Body of pancreas (tissue), 4 donors: ENCODE data around the gene CEP97. TPM values are rescaled to one million over a fixed set of nuclear protein-coding genes. Genes with fewer than 3 reads are reported as not detected.

ENCODE experiments used
- ATAC-seq: fragments of 150-250 bp; one replicate; pipeline ENCODE4 v1.9.1; 2016
- DNase-seq, 4 donors: peaks; one replicate each; pipeline ENCODE4 v3.0.0-alpha.2; 2019
- H3K27ac ChIP-seq, 4 donors: fragments of 200-600 bp; sonication (generic); 1 replicate in 3 of 4; 2 replicates in 1 of 4; pipeline versions ENCODE4 v1.5.1 to v1.6.1; 2016 to 2019; ENCODE audit warnings: mild to moderate bottlenecking in 1 of 4, mixed read lengths in 1 of 4, moderate library complexity in 1 of 4
- H3K27me3 ChIP-seq, 2 donors: fragments of 200-600 bp; sonication (generic); one replicate each; pipeline ENCODE4 v1.6.0; 2016; ENCODE audit warnings: mild to moderate bottlenecking in 1 of 2
- H3K36me3 ChIP-seq, 2 donors: fragments of 200-600 bp; sonication (generic); replicated peaks in 1 of 2; 2 replicates each; pipeline ENCODE4 v1.5.1; 2016; ENCODE audit warnings: low read depth in 2 of 2; ENCODE audit not compliant: insufficient read depth in 1 of 2
- H3K4me1 ChIP-seq: fragments of 200-600 bp; sonication (generic); one replicate; pipeline ENCODE4 v1.6.0; 2016
- H3K4me3 ChIP-seq, 2 donors: fragments of 200-600 bp; sonication (generic); 1 replicate in 1 of 2; 2 replicates in 1 of 2; pipeline ENCODE4 v1.5.1; 2016 to 2019
- H3K9me3 ChIP-seq, 3 donors: fragments of 200-600 bp; sonication (generic); 1 replicate in 2 of 3; 2 replicates in 1 of 3; pipeline ENCODE4 v1.5.1; 2016
- CTCF ChIP-seq, 7 experiments: fragments of 450-650 bp in 4 of 7; fragments of 200-600 bp in 3 of 7; sonication (generic) in 3 of 7; IDR thresholded peaks; one replicate each; pipeline ENCODE4 v1.5.1; 2016 to 2019; ENCODE audit warnings: antibody characterized with exemption in 7 of 7
- POLR2A ChIP-seq, 3 donors: fragments of 450-650 bp; IDR thresholded peaks; one replicate each; pipeline ENCODE4 v1.6.1; 2016; ENCODE audit warnings: antibody characterized with exemption in 3 of 3, mild to moderate bottlenecking in 2 of 3
- WGBS, 2 donors: methylation state at CpG; one replicate each; pipeline ENCODE4 v1.1.5; 2017; 5-methylcytosine and 5-hydroxymethylcytosine counted together
- intact Hi-C: fragments of 100-400 bp; cut with DNase I; formaldehyde crosslinking; loops from one replicate; pipeline ENCODE4 v1.15.1; 2023
- total RNA-seq, 2 donors: library from RNA; depleted of rRNA; stranded (reverse); fragments of >200 nt; gene quantifications; one replicate each; pipeline ENCODE4 v1.1.0, GENCODE V29; 2016

Gene CEP97
- total RNA-seq, 2 donors from 2014 or later, result 3.3 to 3.4 TPM

GRCh38 chr3:101809178-101810021, 85.0 kb downstream of the CEP97 start:
- Histone ChIP-seq H3K4me3 (no peak overlapping the region), H3K27ac (no peak overlapping the region), H3K27me3 (no peaks in the 10 kb centered on the region), H3K9me3 (no peaks in the 10 kb centered on the region), H3K36me3 (no peaks in the 10 kb centered on the region), H3K4me1 (peaks cover 19% of the 10 kb centered on the region)
- peak; percentile 43 to 54 (median 48) for DNase-seq
- ATAC-seq, result peak; percentile 75
- intact Hi-C loops, result loop anchor here (5.0 to 10.0 kb wide), 2 partner anchors 413 to 725 kb away; no protein-coding TSS in a partner anchor
- TF ChIP-seq CTCF (IDR thresholded peaks at IDR 0.05) (peak; percentile 31 to 80 (median 74)), POLR2A (IDR thresholded peaks at IDR 0.05) (no peak)

- Histone ChIP-seq H3K27me3 (no peaks in the 10 kb centered on the region), H3K9me3 (no peaks in the 10 kb centered on the region), H3K4me1 (peaks cover 25% of the 10 kb centered on the region), H3K36me3 (no peaks in the 10 kb centered on the region), H3K27ac (no peak overlapping the region), H3K4me3 (no peak overlapping the region)
- intact Hi-C loops, result loop anchor here (5.0 kb wide), 1 partner anchor 412 kb away; no protein-coding TSS in a partner anchor
- no peak for TF ChIP-seq CTCF (IDR thresholded peaks at IDR 0.05)
- no peak for TF ChIP-seq POLR2A (IDR thresholded peaks at IDR 0.05)
- DNase-seq (no peak), ATAC-seq (no peak)
Measured at GRCh38 chr3:101810022-101810418, 85.6 kb downstream of the CEP97 start.

GRCh38 chr3:101811875-101812274, 87.5 kb downstream of the CEP97 start:
- H3K4me1 ChIP-seq, result peaks cover 30% of the 10 kb centered on the region

GRCh38 chr3:101812895-101813294, 88.5 kb downstream of the CEP97 start:
- no peak for DNase-seq
- ATAC-seq, result no peak
- TF ChIP-seq CTCF (IDR thresholded peaks at IDR 0.05) (no peak), POLR2A (IDR thresholded peaks at IDR 0.05) (no peak)
- no peak overlapping the region for H3K27ac ChIP-seq
- H3K4me1 ChIP-seq, result peaks cover 30% of the 10 kb centered on the region
- no peaks in the 10 kb centered on the region for H3K27me3 ChIP-seq
- H3K36me3 ChIP-seq, result no peaks in the 10 kb centered on the region
- intact Hi-C loops, result loop anchor here (5.0 kb wide), 1 partner anchor 409 kb away; no protein-coding TSS in a partner anchor
- H3K9me3 ChIP-seq, result no peaks in the 10 kb centered on the region
- no peak overlapping the region for H3K4me3 ChIP-seq

More at GRCh38 chr3:101811875-101812274, 87.5 kb downstream of the CEP97 start:
- DNase-seq (no peak), ATAC-seq (no peak)
- Histone ChIP-seq H3K27me3 (no peaks in the 10 kb centered on the region), H3K36me3 (no peaks in the 10 kb centered on the region), H3K9me3 (no peaks in the 10 kb centered on the region), H3K27ac (no peak overlapping the region), H3K4me3 (no peak overlapping the region)
- intact Hi-C loops, result loop anchor here (5.0 kb wide), 1 partner anchor 410 kb away; no protein-coding TSS in a partner anchor
- TF ChIP-seq POLR2A (IDR thresholded peaks at IDR 0.05) (no peak), CTCF (IDR thresholded peaks at IDR 0.05) (no peak)
- WGBS, 2 donors, result 76 to 91% methylated on average over 2 of the region's 2 CpGs
